Activated CD8-positive, alpha-beta memory T cell treated with anti-CD3 and anti-CD28 coated beads, Interleukin-2, amount 10 ng/mL, durations not matched to agents 7 days and 5 days (primary cell): Measurements from ENCODE around the gene ENTR1. TPM values are rescaled to one million over a fixed set of nuclear protein-coding genes. Genes with fewer than 3 reads are reported as not detected.

Source experiments
- ATAC-seq: fragments of 150-1000 bp; cut with Tn5 transposase; one replicate; pipeline ENCODE4 v1.10.0; 2021; ENCODE audit warnings: moderate library complexity
- CTCF ChIA-PET: fragments of 350-600 bp; sonication (Branson Sonifier 250); formaldehyde crosslinking; loops from one replicate; lab custom pipeline; 2021; ENCODE audit warnings: antibody characterized with exemption; lab: Charles Lee
- DNase-seq: peaks from one replicate; pipeline ENCODE4 v3.0.0-alpha.2; 2020
- H3K27ac Mint-ChIP-seq: one replicate; pipeline ENCODE4 v1.8.0; 2021; ENCODE audit warnings: mild to moderate bottlenecking, mixed read lengths
- H3K27me3 Mint-ChIP-seq: one replicate; pipeline ENCODE4 v1.8.0; 2021; ENCODE audit warnings: mixed read lengths
- H3K36me3 Mint-ChIP-seq: one replicate; pipeline ENCODE4 v1.8.0; 2021; ENCODE audit warnings: mild to moderate bottlenecking, mixed read lengths
- H3K4me1 Mint-ChIP-seq: one replicate; pipeline ENCODE4 v1.8.0; 2021; ENCODE audit warnings: mixed read lengths
- H3K4me3 Mint-ChIP-seq: one replicate; pipeline ENCODE4 v1.8.0; 2021; ENCODE audit warnings: mild to moderate bottlenecking, moderate library complexity, mixed read lengths
- H3K9me3 Mint-ChIP-seq: one replicate; pipeline ENCODE4 v1.8.0; 2022; ENCODE audit warnings: low read depth, mixed read lengths
- total RNA-seq, 2 experiments: library from RNA; stranded (reverse); gene quantifications; one replicate each; pipeline ENCODE4 v1.2.3, GENCODE V29; 2021

ENTR1 gene
- total RNA-seq, 2 experiments from 2014 or later, result 47.4 to 54.2 TPM

DNA sequence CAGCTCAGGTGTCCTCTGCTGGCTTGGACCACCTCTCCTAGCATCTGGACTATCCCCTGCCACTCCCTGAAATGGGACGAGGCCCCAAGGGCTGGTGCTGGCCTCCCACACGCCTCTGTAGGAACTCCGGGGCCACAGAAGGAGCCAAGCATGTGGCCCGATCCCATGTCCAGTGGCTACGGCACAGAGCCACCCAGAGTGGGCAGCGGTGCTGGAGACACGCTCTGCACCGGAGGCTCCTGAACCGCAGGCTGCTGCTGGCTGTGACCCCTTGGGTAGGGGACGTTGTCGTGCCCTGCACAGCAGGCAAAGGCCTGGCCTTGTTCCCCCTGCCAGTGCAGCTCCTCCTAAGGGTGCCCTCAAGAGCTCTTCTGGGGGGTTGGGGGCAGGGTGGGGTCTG lies 30.5 kb downstream of the ENTR1 start:
- CTCF ChIA-PET, result interaction anchor here (1.4 kb wide), 1 partner anchor 16 kb away, joined by 5 read pairs; the partner anchor contains the start of gene DNLZ
- Mint-ChIP-seq H3K4me1 (peaks cover 12% of the 10 kb centered on the region), H3K27me3 (no peaks in the 10 kb centered on the region), H3K4me3 (no peak overlapping the region), H3K27ac (no peak overlapping the region), H3K36me3 (peaks cover 13% of the 10 kb centered on the region), H3K9me3 (no peaks in the 10 kb centered on the region)
- no peak for DNase-seq
- no peak for ATAC-seq

DNA sequence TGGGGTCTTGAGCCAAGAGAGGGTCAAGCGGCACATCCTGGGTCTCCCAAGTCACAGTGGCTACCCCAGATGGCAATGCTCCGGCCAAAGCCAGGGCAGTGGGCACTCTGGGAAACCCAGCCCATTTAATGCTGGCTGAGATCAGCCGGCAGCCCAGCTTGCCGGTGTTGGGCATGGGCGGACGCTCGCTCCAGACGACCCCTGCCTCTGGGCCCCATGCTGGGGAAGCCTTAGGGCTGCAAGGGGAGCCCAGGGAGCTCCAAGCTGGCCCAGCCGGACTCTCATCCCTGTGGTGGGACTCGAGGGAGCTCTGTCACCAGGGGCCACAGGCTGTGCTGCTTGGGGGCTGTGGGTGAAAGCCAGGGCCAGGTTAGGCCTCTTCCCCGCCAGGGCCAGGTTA lies 31.0 kb downstream of the ENTR1 start:
- Mint-ChIP-seq H3K4me3 (no peak overlapping the region), H3K36me3 (peaks cover 8% of the 10 kb centered on the region), H3K9me3 (no peaks in the 10 kb centered on the region), H3K4me1 (peaks cover 7% of the 10 kb centered on the region), H3K27ac (no peak overlapping the region), H3K27me3 (no peaks in the 10 kb centered on the region)
- CTCF ChIA-PET, result interaction anchor here (1.4 kb wide), 1 partner anchor 16 kb away, joined by 5 read pairs; the partner anchor contains the start of gene DNLZ
- no peak for ATAC-seq
- no peak for DNase-seq

DNA sequence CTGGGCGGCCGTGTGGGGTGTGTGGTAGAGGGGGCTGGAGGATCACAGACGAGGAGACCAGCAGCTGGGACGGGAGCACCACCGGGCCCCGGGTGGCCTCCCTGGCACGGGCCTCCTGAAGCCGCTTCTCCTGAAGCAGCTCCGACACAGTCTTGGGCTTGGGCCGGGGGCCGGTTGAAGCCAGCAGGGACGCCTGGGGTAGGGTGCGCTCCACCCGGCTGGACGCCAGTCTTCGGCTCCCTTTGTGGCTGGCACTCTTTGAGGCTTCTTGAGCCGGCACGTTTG lies 31.5 kb downstream of the ENTR1 start:
- H3K36me3 Mint-ChIP-seq, result peaks cover 4% of the 10 kb centered on the region
- no peaks in the 10 kb centered on the region for H3K27me3 Mint-ChIP-seq
- DNase-seq (no peak), ATAC-seq (no peak)
- peaks cover 2% of the 10 kb centered on the region for H3K4me1 Mint-ChIP-seq
- no peaks in the 10 kb centered on the region for H3K9me3 Mint-ChIP-seq
- CTCF ChIA-PET, result interaction anchor here (1.4 kb wide), 1 partner anchor 15 kb away, joined by 5 read pairs; the partner anchor contains the start of gene DNLZ
- H3K4me3 Mint-ChIP-seq, result no peak overlapping the region
- no peak overlapping the region for H3K27ac Mint-ChIP-seq

DNA sequence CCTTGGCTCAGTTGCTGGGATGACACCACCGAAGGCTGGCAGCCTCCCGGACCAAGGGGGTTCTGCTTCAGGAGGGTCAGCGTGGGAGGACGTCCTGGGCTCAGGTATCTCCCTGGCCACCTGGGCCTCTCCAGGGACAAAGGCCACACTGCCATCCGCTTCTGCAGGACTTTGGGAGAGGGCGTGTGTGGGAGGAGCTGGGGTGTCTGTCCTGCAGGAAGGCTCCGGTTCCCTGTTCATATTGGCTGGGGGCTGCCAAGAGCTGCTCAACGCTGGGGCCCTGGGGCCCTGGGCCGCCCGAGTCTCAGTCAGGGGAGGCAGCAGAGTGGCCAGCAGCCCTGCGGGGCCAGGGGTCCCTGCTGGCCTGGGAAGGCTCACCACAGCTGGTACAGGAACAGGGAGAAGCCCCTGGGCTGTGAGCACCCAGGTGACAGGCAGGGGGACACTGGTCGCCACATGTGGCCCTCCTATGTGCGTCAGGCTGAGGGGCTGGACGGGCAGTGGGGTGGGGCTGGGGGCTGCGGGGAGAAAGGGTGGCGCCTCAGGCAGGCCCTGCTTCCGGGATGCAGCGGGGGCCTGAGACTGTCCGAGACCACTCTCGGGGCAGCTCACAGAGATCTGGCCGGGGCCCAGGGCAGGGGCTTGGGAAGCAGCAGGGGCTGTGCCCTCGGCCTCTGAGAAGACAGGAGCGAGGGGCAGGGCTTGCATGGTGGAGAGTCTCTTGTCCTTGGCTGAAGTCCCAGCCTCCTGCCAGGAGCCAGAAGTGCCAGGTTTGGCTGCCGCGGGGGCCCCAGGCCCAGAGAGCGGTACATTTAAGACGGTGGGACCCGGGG lies 32.0 kb downstream of the ENTR1 start:
- ATAC-seq, result no peak
- no peaks in the 10 kb centered on the region for H3K27me3 Mint-ChIP-seq
- CTCF ChIA-PET, result interaction anchor here (0.9 to 1.4 kb wide), 2 partner anchors 15 kb away, joined by 3 to 5 read pairs; partner anchors contain the start of gene DNLZ
- DNase-seq, result no peak
- H3K4me1 Mint-ChIP-seq, result no peaks in the 10 kb centered on the region
- H3K27ac Mint-ChIP-seq, result no peak overlapping the region
- no peaks in the 10 kb centered on the region for H3K9me3 Mint-ChIP-seq
- H3K36me3 Mint-ChIP-seq, result peaks cover 2% of the 10 kb centered on the region
- no peak overlapping the region for H3K4me3 Mint-ChIP-seq

DNA sequence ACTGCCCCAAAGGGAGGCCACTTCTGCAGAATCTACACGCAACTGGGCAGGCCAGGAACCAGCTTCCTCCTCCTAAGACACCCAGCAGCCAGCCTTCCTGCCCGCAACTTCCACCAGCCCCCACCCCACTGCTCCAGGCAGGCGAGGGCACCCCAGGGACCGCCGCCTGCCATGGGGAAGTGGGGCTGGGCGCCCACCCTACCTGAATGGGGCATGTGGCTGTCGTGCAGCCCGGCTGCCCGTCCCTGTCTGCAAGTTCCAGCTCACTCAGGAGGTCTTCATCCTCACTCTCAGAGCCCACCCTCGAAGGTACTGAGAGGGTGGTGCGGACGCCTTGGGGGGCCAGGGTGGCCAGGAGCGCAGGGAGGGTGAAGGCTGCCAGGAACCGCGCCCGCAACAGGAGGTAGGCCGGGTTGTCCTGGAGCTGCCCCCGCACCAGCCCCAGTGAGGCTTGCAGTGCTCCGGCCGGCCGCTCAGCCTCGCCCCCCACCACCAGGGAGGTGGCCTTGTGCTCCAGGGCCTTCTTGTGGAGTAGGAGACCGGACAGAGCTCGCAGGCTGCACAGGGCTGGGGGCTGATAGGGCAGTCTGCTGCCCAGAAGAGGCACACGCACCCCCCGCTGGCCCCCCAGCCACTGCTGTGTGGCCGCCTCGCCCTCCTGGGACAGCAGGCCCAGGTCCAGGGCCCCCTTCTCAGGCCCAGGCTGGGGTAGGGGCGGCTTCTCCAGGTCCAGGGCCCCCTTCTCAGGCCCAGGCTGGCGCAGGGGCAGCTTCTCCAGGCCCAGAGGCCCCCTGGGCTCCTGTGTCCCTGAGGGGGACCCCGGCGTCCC lies 32.9 kb downstream of the ENTR1 start:
- CTCF ChIA-PET, result interaction anchor here (0.9 kb wide), 1 partner anchor 14 kb away, joined by 3 read pairs; the partner anchor contains the start of gene DNLZ
- Mint-ChIP-seq H3K27me3 (no peaks in the 10 kb centered on the region), H3K9me3 (no peaks in the 10 kb centered on the region), H3K4me3 (no peak overlapping the region), H3K27ac (no peak overlapping the region), H3K36me3 (peaks cover under 1% of the 10 kb centered on the region), H3K4me1 (no peaks in the 10 kb centered on the region)
- ATAC-seq (no peak), DNase-seq (no peak)

DNA sequence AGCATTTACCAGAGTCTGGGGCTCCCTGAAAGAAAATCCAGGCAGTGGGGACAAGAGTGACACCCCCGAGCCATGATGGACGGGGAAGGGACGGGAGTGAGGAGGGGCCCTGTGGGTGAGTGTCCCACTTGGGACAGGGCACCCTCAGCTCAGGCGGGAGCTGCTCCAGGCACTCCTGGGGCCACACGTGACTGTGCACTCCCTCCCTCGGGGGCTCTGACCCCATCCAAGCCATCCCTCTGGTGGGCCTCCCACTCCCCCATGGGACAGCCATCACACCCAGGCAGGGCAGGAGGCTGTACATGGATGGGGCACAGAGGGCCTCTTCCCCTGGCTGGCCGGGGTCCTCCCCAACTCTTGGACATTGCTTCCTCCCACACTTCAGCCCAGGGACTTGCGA lies 34.0 kb downstream of the ENTR1 start:
- CTCF ChIA-PET, result no interaction called here
- Mint-ChIP-seq H3K9me3 (no peaks in the 10 kb centered on the region), H3K4me1 (no peaks in the 10 kb centered on the region), H3K36me3 (no peaks in the 10 kb centered on the region), H3K27me3 (no peaks in the 10 kb centered on the region), H3K27ac (no peak overlapping the region), H3K4me3 (no peak overlapping the region)
- no peak for ATAC-seq
- DNase-seq, result no peak

DNA sequence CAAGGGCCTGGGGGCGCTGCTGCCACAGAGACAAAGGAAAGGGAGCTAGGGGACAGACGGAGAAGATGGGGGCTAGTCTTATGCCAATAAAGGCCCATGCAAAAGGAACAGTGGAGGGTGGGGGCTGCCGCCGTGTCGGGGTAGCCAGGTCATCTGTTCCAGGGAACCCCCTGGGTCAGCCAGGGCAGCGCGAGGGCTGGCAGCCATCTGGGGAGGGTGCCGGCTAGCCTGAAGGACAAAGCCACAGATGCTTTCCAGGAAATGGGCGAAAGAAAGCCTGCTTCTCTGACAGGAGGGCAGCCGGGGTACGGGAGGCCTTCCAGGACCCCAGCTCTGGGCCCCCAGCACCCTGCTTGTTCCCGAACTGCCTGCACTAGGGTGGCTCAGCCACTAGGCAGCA lies 35.3 kb downstream of the ENTR1 start:
- no peaks in the 10 kb centered on the region for H3K9me3 Mint-ChIP-seq
- no peak for ATAC-seq
- DNase-seq, result no peak
- CTCF ChIA-PET, result interaction anchor here (1.0 to 1.4 kb wide), 2 partner anchors 11 to 22 kb away, joined by 3 to 4 read pairs; no protein-coding TSS in a partner anchor
- no peaks in the 10 kb centered on the region for H3K27me3 Mint-ChIP-seq
- H3K36me3 Mint-ChIP-seq, result no peaks in the 10 kb centered on the region
- no peaks in the 10 kb centered on the region for H3K4me1 Mint-ChIP-seq
- no peak overlapping the region for H3K4me3 Mint-ChIP-seq
- H3K27ac Mint-ChIP-seq, result no peak overlapping the region

DNA sequence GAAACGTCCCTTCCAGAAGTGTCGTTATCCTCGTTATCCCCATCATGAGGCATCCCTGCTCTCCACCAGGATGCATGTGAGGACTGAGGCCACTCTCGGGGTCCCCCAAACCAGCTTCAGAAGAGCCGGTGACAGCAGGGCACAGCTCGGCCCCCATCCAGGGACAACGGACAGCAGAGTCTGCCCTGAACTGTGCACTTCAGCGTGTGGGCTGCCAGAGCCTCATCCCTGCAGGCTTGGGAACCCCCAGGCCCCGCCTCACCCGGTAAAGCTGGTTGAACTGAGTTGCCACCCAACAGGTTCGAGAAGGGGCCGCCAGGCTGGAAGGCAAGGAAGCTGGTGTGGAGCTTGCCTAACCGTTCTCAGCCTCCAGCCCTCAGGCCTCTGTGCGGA lies 36.2 kb downstream of the ENTR1 start:
- DNase-seq (no peak), ATAC-seq (no peak)
- Mint-ChIP-seq H3K9me3 (no peaks in the 10 kb centered on the region), H3K36me3 (no peaks in the 10 kb centered on the region), H3K4me1 (no peaks in the 10 kb centered on the region), H3K4me3 (no peak overlapping the region), H3K27ac (no peak overlapping the region), H3K27me3 (no peaks in the 10 kb centered on the region)
- CTCF ChIA-PET, result interaction anchor here (1.4 kb wide), 2 partner anchors 11 to 22 kb away, joined by 4 to 7 read pairs; partner anchors contain the start of gene DNLZ

DNA sequence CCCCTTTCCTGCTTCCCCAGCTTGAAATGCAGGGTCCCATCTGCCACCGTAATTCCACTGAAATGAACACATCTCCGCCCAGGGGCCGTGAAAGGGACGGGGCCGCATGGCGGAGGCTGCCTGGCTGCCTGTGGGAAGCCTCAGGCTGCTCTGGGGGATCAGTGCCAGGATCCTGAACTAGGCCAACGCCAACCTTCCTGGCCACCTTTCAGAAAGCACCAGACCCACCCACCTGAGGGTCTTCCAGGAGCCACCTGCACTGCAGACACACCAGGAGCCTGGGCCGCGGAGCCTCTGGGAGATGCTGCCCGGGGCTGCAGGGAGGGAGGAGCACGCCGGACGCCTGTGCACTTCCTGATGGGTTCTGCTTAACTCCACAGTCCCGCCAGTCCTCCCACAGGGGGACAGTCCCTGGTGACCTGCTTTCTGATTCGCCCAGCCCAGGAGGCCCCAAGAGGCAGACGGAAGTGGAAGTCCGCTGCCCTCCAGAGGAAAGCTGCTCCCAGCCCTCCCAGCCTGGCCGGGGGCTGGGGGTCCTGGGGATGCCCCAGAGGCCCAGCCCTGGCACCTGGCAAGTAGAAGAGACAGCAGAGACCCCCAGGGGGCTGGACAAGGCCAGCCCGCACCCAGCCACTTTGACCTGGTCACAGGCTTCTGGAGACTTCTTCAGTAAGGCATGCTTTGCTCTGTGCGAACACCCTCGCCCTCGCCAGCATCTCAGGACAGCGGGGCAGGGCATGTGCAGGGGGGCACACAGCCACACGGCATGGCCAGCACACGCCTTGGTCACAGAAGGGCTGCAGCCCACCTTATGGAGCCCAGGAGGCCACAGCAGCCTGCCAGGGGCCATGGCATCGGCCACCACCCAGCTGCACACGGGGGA lies 36.9 kb downstream of the ENTR1 start, which contains the start of gene CARD9:
TSS of gene CARD9 (minus strand) at position 370 of the 883 bp plus-strand sequence. CDS start 1,591 bp downstream, outside the sequence.
- DNase-seq, result no peak
- no peaks in the 10 kb centered on the region for H3K9me3 Mint-ChIP-seq
- H3K4me3 Mint-ChIP-seq, result no peak within 1 kb of the TSS
- H3K27me3 Mint-ChIP-seq, result no peaks in the 10 kb centered on the region
- CTCF ChIA-PET, result interaction anchor here (1.4 kb wide), 1 partner anchor 10 kb away, joined by 7 read pairs; the partner anchor contains the start of gene DNLZ
- no peaks in the 10 kb centered on the region for H3K36me3 Mint-ChIP-seq
- no peaks in the 10 kb centered on the region for H3K4me1 Mint-ChIP-seq
- no peak for ATAC-seq
- no peak within 1 kb of the TSS for H3K27ac Mint-ChIP-seq

DNA sequence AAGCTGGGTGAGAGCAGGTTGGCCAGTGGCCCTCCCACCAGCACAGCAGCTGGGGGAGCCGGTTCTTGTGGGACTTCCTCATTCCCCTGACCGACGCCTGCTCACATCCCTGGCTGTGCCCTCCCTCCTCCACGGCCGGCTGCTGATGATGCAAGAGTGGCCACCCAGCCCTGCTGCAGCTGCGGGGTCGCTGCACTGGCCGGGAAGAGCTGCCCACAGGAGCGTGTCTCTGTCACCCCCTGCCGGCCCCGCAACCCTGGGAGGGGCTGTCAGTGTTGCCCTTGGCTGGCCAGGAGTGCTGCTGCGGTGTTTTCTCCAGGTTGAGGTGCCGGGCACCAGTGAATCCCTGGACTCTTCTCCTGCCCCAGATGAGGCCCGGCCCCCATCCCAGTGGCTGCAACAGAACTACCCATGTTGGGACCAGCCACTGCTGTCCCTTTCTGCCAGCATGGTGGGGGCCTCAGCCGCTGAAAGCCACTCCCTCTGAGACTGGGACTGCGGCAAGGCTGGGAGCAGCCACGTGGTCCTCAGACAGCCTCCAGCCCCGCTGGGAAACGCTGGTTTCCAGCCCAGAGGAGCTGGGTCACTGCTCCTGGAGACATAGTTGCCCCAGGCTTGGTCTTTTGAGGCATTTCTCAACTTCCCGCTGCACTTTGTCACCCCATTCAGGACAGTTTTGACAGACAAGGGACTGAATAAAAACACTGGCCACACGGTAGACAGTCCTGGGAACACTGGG lies 37.7 kb downstream of the ENTR1 start:
- ATAC-seq (no peak), DNase-seq (no peak)
- Mint-ChIP-seq H3K4me3 (no peak overlapping the region), H3K27me3 (no peaks in the 10 kb centered on the region), H3K27ac (no peak overlapping the region), H3K36me3 (no peaks in the 10 kb centered on the region), H3K4me1 (no peaks in the 10 kb centered on the region), H3K9me3 (no peaks in the 10 kb centered on the region)
- CTCF ChIA-PET, result no interaction called here

DNA sequence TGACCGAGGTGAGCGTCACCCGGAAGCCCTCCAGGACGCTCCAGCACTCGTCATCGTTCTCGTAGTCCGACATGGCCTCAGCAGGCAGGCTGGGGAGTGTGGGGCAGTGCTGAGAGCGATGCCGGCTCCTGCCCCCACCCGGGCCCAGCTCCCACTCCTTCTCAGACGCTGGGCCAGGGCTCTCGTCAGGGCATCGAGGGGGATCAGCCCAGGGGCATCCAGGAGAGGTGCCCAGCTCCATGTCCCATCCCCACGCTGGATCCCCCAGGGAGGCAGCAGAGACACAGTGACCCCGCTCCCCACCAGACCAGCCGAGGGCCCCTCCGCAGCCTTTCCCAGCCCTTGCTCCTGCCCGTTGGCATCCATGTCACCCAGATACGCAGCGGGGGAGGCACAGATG lies 38.4 kb downstream of the ENTR1 start:
- Mint-ChIP-seq H3K9me3 (no peaks in the 10 kb centered on the region), H3K27me3 (no peaks in the 10 kb centered on the region), H3K27ac (no peak overlapping the region), H3K4me3 (no peak overlapping the region), H3K4me1 (no peaks in the 10 kb centered on the region), H3K36me3 (no peaks in the 10 kb centered on the region)
- ATAC-seq (no peak), DNase-seq (no peak)
- CTCF ChIA-PET, result no interaction called here

DNA sequence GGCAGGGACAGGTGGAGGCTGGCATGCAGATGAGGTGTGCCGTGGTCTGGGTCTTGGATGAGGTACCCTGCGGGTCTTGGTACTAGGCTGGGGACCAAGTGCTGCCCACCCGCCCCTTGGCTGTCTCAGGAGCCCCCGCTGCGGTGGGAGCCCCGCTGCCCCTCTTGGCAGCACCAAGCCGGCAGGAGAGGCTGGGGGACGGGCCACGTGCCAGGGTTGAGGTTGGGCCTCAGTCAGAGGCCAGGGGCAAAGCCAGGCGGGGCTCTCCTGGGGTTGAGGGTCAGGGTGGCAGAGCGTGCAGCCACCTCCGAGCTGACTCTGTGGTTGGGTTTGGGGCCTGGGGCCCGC lies 38.9 kb downstream of the ENTR1 start:
- no peaks in the 10 kb centered on the region for H3K4me1 Mint-ChIP-seq
- H3K9me3 Mint-ChIP-seq, result no peaks in the 10 kb centered on the region
- H3K27me3 Mint-ChIP-seq, result no peaks in the 10 kb centered on the region
- CTCF ChIA-PET, result interaction anchor here (2.3 kb wide), 1 partner anchor 29 kb away, joined by 7 read pairs; the partner anchor contains the start of gene SNAPC4
- no peak overlapping the region for H3K27ac Mint-ChIP-seq
- DNase-seq, result no peak
- no peaks in the 10 kb centered on the region for H3K36me3 Mint-ChIP-seq
- no peak for ATAC-seq
- H3K4me3 Mint-ChIP-seq, result no peak overlapping the region
